ENCODE results near the gene ZSWIM3.

- TF ChIP-seq CTCF (IDR thresholded peaks at IDR 0.05), result no peak
- no peak for TF ChIP-seq POLR2A (IDR thresholded peaks at IDR 0.05)
Measured at GRCh38 chr20:45857882-45858216, 435 bp downstream of the ZSWIM3 start.

Measured in testis (tissue), 2 donors.